KBM-7 (cell line): ENCODE results near the gene GPS2.
A peak's percentile ranks its signal among the peaks of the same experiment; 100 is the strongest.

Source experiments
- DNase-seq: peaks from one replicate; pipeline ENCODE4 v3.0.0-alpha.2; 2015
- in situ Hi-C: fragments of 300-500 bp; cut with MboI; formaldehyde crosslinking; loops from 2 replicates; pipeline ENCODE4 v1.14.3; 2020; ENCODE audit warnings: low sequenced_read_pairs, low pct_unique_long_range_greater_than_20kb, mixed read lengths

The GPS2 gene

DNA sequence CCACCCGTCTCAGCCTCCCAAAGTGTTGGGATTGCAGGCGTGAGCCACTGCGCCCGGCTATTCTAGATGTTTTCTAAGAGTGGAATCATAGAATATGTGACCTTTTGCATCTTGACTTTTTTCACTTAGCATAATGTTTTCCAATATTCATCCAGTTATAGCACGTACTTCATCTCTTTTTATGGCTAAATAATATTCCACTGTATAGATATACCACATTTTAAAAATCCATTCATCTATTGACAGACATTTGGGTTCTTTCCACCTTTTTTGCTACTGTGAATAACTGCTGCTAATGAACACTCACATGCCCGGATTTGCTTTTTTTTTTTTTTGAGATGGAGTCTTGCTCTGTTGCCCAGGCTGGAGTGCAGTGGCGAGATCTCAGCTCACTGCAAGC is 11.0 kb downstream of the GPS2 start:
- DNase-seq, result no peak
- in situ Hi-C loops, result no loop called here

DNA sequence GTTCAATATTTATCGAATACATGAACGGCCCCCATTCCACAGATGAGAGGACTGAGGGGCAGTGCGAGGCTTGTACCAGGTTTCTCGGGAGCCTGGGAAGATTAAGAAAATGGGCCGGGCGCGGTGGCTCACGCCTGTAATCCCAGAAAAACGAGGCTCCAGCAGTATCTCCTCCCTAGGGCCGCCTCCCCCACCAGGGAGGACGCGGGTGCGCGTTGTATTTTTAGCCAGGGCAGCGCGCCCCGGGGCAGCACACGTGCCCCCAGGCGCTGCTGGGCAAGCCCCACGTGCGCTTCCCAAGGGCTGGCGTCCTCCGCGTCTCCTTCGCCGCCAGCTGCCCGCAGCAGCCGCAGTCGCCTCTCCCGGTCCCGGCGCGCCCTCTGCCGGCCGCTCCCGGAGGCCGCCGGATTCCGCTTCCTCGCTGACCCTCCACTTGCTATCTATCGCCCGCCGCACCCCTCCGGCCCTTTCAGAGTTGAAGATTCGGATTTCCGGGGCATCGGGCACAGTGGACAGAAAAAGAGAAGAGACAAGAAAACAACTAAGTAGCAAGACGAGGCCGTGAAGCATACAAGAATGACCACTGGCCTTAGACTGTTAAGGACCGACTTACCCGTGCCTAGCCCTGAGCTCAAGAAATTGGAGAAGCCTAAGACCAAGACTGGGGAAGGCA is 18.8 kb downstream of the GPS2 start:
- DNase-seq, result peak; percentile 91
- in situ Hi-C loops, result no loop called here

DNA sequence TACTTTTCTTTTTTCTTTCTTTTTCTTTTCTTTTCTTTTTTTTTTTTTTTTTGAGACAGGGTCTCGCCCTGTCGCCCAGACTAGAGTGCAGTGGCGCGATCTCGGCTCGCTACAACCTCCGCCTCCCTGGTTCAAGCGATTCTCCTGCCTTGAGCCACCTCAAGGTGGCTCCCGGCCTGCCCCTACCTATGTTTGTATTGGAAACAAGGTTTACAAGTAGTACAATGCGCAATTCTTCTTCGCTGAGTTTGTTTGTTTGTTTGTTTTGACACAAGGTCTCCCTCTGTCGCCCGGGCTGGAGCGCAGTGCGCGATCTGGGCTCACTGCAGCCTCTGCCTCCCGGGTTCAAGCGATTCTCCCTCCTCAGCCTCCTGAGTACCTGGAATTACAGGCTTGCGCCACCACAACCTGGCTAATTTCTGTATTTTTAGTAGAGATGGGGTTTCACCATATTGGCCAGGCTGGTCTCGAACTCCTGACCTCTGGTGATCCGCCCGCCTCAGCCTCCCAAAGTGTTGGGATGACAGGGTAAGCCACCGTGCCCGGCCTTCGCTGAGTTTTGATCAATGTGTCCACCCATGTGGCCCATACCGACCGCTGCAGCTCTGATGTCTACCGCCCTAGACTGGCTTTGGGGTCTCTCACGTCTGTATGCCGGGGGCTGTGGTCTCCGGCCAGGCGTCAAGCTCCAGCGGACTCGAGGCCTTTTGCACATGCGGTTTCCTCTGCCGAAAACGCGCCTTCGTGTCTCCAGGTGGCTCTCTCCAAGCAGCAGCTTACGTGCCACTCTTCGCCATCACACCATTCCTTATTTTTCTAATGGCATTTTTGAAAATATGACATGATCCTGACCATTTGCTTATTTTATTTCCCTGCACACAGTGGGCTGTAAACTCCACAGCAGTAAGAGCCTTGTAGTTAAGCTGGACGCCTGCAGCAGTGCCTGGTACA is 19.7 kb downstream of the GPS2 start:
- in situ Hi-C loops, result no loop called here
- DNase-seq, result no peak

DNA sequence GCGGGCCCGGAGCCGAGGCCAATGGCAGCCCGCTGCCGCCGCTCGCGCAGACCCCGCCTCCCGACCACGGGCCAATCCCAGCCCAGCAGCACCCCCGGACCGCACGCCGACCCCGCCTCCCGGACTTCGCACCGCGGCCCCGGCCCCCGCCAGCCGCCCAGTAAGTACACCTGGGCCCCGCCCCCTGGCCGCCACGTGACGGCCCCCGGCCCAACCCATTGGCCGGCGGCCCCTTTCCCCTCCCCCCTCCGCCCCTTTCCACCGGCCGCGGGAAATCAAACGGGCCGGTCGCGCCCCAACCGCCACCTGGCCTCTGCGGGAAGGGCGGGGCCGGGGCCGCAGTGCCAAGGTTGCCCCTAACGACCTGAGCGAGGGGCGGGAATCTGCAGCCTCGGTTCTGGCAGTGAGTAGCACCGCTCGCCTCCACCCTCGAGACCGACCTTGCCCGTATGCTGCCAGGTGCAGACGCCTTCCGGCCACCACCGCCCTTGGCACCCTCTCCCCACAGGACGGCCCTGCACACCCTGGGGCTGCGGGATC is 20.5 kb downstream of the GPS2 start, which contains the start of gene YBX2:
TSS of gene YBX2 (minus strand) at position 26 of the 540 bp plus-strand sequence. CDS start 139 bp downstream, outside the sequence.
- in situ Hi-C loops, result no loop called here
- peak; percentile 60 for DNase-seq

DNA sequence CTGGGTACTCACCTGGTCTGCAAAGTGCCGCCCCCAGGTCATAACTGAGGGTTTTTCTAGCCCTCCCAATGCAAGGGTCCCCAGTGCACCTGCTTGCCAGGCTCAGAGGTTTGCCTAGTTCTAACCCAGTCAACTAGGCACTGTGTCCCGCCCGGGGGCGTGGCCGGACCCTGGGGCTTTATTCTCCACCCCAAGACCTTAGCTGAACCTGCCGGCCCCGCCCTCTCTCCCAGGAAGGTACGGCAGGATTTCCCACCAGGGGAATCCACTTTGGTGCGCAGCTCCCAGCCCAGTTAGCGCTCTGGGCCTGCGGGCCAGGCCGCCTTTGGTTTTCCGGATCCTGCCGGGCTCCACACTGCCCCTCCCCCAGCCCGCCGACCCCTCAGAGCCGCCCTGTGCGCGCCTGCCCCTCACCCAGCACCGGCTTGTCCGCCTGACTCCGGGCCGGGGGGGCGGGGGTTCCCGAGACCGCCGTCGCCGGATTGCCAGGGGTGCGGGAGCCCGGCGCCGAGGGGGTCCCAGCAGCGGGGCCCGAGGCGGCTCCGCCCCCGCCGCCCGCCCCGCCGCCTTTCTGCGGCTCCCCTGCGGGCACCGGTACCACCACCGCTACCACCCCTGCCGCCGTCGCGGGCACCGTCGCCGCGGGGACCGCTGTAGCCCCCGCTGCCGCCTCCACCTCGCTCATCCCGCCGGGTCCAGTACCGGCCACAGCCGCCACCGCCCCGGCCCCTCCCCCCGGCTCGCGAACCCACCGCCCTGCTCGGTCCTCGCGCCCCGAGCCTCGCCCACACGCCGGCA is 21.1 kb downstream of the GPS2 start:
- peak; percentile 38 for DNase-seq
- in situ Hi-C loops, result no loop called here

DNA sequence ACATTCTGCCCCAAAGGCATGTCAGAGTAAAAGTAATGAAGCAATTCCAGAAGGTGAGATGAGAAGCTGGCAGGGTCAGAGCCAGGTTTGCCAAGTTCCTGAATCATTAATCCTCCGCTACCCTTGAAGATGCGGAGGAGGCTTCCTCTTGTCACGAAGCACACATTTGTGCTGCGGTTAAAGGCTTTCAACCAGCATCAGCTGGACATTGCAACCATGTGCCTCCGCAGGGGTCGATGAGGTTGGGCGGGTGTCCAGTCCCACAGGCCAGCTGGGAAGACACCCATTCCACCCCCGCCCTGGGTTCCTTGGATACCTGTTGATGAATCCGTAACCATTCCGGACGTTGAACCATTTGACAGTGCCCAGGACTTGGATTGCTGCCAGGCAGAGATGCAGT is 22.0 kb downstream of the GPS2 start:
- in situ Hi-C loops, result no loop called here
- DNase-seq, result peak; percentile 81

DNA sequence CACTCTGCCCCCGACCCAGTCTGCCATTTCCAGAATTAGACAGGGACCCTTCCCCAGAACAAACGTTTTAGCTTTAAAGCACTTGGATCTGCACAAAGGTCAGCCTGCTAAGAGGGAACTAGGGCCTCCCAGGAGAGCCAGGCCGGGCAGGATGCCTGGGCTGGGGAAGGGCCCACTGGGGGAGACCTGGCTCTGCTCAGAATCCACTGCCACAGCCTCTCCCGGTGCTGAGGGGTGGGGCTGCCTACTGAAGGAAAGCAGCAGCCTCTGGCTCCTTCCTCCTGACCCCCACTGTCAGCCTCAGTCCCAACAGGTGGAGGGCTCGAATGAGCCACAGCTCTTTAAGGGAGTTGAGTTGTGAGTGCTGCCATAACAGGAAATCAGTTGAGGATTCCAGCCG is 22.4 kb downstream of the GPS2 start:
- in situ Hi-C loops, result no loop called here
- no peak for DNase-seq

DNA sequence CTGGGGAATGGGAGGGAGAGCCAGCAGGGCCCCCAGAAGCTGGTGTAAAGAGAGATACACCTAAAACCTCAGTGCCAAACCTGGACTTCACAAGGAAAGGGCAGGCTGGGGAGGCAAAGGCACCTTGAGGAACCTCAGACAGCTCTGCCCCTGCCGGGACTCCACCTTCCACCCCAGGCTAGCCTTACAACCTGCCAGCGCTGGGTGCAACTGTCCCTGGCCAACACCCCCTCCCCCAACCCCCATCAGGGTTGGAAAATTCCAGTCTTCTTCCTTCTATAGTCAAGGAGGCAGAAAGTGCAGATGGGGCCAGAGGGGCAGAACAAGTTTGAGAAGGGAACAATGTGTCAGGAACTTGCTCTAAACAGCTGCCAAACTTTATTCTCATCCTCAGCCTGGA is 23.0 kb downstream of the GPS2 start:
- in situ Hi-C loops, result no loop called here

DNA sequence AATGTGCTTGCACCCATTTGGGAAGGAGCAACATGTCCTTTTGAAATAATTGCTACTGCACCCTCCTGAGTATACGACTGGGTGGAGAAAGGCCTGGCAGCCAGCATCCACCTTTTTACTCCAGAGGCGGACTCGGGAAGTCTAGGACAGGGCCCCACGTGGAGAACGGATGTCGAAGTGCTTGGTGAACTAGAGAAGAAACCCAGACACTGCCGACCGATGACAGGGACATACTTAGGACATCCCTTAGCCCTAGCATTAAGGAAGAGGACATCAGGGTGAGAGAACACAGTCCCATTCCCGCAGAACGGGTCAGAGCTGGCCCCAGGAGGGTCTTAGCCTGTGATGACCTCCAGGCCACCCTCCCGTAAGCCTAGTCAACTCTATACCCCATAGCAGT is 24.5 kb downstream of the GPS2 start:
- in situ Hi-C loops, result no loop called here
- no peak for DNase-seq

More for the DNA sequence above, 23.0 kb downstream of the GPS2 start:
- DNase-seq, result no peak

DNA sequence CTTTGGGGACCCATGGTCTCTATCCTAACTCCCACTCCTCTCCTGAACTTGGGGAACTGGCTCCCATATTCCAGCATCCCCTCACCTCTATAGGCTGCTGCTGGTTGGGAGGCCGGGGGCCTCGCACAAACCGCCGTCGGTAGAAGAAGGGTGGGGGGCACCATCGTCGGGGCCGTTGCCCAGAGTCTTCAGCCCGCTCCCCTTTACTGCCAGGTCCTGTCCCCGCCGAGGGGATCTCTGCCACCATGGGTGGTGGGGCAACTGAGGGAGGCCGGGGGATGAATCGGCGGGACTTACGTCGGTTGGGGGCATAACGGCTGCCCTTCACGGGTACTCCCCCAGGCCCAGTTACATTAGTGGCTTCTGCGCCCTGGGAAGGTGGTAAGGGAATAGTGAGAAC is 25.0 kb downstream of the GPS2 start:
- DNase-seq, result no peak
- in situ Hi-C loops, result no loop called here

DNA sequence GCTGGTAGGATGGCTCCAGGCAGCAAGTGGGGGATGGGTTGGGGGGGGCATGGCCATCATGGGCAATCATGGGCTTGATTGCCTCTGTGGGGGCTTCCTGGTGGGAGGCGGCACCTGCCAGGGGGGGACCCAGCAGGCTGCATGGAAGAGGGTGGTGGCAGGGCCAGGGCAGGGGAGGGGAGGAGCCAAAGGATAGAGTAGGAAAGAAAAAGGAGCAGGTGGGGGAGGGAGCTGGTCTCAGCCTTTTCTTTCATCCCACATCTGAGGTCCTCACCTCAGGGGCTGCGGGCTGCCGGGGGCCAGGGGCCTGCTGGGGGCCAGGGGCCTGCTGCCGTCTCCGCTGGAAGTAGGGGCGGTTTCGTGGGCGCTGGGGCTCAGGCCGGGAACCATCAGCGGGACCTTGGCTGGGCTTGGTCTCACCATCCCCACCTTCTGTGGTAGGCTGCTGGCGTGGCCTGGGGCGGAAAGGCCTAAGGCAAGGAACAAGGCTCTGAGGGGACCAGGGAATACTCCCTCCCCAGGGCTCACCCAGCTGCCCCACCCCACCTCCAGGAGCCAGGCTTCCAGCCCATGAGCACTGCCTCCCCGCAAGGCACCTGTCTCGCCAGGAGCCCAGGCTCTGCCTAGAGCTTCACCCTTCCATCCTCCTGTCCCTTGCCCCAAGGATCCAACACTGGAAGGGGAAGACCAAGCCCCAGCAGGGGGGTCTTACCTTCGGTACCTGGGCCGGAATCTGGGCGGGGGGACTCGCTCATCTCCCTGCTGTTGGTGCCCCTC is 25.7 kb downstream of the GPS2 start:
- no peak for DNase-seq
- in situ Hi-C loops, result no loop called here

DNA sequence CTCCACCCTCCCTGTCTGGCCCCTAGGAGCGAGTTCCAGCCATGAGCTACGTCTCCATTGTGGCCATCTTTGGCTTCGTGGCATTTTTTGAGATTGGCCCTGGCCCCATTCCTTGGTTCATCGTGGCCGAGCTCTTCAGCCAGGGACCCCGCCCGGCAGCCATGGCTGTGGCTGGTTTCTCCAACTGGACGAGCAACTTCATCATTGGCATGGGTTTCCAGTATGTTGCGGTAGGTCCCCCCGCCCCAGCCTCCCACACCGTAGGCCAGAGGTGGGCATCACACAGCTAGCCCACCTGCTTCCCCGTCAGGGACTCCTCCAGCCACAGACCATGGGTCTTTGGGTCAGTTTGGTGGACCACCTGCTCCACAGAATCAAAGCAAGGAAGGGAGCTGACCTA is 29.5 kb downstream of the GPS2 start:
- in situ Hi-C loops, result no loop called here
- no peak for DNase-seq

DNA sequence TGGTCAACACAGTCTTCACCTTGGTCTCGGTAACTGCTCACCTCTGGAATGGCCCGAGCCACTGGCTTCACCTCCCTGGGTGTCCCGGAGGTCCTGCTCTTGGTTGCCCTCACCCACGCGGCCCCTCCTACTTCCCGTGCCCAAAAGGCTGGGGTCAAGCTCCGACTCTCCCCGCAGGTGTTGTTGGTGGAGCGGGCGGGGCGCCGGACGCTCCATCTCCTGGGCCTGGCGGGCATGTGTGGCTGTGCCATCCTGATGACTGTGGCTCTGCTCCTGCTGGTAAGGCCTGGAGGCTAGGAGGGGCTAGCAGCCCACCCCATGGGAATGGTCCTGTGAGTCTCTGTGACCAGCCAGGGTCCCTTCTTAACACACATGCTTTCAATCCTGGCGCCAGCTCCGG is 30.2 kb downstream of the GPS2 start:
- no peak for DNase-seq
- in situ Hi-C loops, result no loop called here

DNA sequence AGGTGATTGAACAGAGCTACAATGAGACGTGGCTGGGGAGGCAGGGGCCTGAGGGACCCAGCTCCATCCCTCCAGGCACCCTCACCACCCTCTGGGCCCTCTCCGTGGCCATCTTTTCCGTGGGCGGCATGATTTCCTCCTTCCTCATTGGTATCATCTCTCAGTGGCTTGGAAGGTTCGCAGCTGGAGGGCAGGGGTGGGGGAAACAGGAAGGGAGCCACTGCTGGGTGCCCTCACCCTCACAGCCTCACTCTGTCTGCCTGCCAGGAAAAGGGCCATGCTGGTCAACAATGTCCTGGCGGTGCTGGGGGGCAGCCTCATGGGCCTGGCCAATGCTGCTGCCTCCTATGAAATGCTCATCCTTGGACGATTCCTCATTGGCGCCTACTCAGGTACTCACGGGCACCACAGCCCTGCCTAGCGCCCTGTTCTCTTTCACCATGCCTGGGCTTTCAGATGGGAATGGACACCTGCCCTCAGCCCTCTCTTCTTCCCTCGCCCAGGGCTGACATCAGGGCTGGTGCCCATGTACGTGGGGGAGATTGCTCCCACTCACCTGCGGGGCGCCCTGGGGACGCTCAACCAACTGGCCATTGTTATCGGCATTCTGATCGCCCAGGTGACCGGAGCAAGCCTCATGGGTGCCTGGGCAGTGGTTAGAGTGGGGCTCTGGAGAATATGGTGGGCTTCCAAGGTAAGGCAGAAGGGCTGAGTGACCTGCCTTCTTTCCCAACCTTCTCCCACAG is 31.5 kb downstream of the GPS2 start:
- DNase-seq, result no peak
- in situ Hi-C loops, result no loop called here

DNA sequence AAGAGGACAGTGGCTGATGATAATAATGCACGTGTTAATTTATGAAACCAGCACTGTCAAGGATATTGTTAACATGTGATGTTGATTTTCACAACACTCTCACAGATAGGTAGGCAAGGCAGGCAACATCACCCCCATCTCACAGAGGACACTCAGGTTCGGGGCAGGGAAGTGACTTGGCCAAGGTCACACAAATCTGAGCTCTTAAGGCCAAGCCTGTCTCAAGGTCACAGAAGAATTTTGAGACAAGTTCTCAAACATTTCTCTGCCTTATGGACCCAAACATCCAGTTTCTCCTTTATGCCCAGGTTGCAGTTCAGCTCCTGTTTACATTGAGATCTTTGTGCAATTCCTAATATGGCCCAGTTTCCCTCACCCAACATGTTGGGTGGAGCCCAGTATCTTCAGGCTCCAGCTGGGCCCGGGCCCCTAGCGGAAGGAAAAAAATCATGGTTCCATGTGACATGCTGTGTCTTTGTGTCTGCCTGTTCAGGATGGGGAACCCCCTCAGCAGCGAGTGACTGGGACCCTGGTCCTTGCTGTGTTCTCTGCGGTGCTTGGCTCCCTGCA is 32.3 kb downstream of the GPS2 start:
- DNase-seq, result no peak
- in situ Hi-C loops, result no loop called here

DNA sequence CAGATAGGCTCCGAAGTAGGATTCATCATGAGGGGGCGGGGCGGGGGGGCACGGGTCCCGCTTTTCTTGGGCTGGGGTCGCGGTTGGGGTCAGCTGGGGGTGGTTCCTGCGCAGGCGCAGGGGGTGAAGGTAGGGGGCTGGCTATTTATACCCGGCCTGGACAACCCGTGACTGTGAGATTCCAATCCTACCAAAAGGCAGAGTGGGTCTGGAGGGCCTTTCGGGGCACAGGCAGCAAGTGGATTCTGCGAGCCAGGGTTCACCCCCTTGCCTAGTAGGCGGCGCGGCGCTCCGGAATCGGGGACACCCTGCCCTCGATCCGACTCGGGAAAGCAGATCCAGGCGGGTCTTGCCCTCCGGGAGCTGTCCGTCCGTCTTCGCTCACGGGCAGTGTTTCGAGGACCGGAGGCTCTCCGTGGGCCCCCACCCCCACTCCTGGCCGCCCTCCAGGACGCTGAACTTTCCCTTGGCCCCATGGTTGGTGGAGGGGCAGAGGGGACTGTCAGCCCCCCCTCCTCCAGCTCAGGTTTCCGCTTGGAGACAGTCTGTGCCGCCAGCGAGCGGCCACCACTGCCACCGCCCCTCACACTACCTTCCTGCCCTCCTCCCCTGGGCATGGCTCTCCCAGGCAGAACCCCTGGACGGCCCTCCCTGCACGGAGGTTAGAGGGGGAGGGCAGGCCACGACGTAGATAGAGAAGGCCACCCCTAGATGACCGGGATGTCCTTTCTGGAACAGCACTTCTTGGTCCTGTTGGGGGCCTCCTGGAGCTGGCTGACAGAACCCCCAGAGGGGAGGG is 33.0 kb downstream of the GPS2 start:
- in situ Hi-C loops, result no loop called here
- no peak for DNase-seq
